ENCODE measurements around the gene BLOC1S6. TPM values are rescaled to one million over a fixed set of nuclear protein-coding genes. Genes with fewer than 3 reads are reported as not detected.
"Not testable (repeated sequence)": the region's sequence is repeated elsewhere in the genome, so short reads cannot be mapped to it uniquely, and the experiment has no call there.

The BLOC1S6 gene
- total RNA-seq, 1 experiment from 2014 or later, result 114 TPM

- in situ Hi-C loops (cut with HindIII; ENCODE audit: low sequenced_read_pairs), result no loop called here
- peak; percentile 6 for DNase-seq (ENCODE audit: low spot score)
Measured at GRCh38 chr15:45634432-45635190, 47.4 kb downstream of the BLOC1S6 start, which contains the start of gene SQOR. TSS of gene SQOR (plus strand) at chr15:45635029. CDS start at chr15:45658924, 23,895 bp downstream.

GRCh38 chr15:45635191-45635638 is 48.0 kb downstream of the BLOC1S6 start:
- DNase-seq (ENCODE audit: low spot score), result no peak
- in situ Hi-C loops (cut with HindIII; ENCODE audit: low sequenced_read_pairs), result no loop called here

GRCh38 chr15:45635763-45636292 is 48.6 kb downstream of the BLOC1S6 start:
- in situ Hi-C loops (cut with HindIII; ENCODE audit: low sequenced_read_pairs), result no loop called here
- no peak for DNase-seq (ENCODE audit: low spot score)

GRCh38 chr15:45637141-45637540 is 50.0 kb downstream of the BLOC1S6 start:
- in situ Hi-C loops (cut with HindIII; ENCODE audit: low sequenced_read_pairs), result no loop called here
- no peak for DNase-seq (ENCODE audit: low spot score)

GRCh38 chr15:45637552-45638033 is 50.4 kb downstream of the BLOC1S6 start:
- peak; percentile 10 for DNase-seq (ENCODE audit: low spot score)
- in situ Hi-C loops (cut with HindIII; ENCODE audit: low sequenced_read_pairs), result no loop called here

- in situ Hi-C loops (cut with HindIII; ENCODE audit: low sequenced_read_pairs), result no loop called here
Measured at GRCh38 chr15:45640616-45641015, 53.4 kb downstream of the BLOC1S6 start.

GRCh38 chr15:45641374-45641781 is 54.2 kb downstream of the BLOC1S6 start:
- no peak for DNase-seq (ENCODE audit: low spot score)
- in situ Hi-C loops (cut with HindIII; ENCODE audit: low sequenced_read_pairs), result no loop called here

More at GRCh38 chr15:45640616-45641015, 53.4 kb downstream of the BLOC1S6 start:
- DNase-seq (ENCODE audit: low spot score), result no peak

- in situ Hi-C loops (cut with HindIII; ENCODE audit: low sequenced_read_pairs), result no loop called here
- DNase-seq (ENCODE audit: low spot score), result no peak
Measured at GRCh38 chr15:45641999-45642932, 55.1 kb downstream of the BLOC1S6 start.

GRCh38 chr15:45644437-45644836 is 57.3 kb downstream of the BLOC1S6 start:
- in situ Hi-C loops (cut with HindIII; ENCODE audit: low sequenced_read_pairs), result no loop called here
- no peak for DNase-seq (ENCODE audit: low spot score)

- in situ Hi-C loops (cut with HindIII; ENCODE audit: low sequenced_read_pairs), result no loop called here
Measured at GRCh38 chr15:45645026-45645980, 58.1 kb downstream of the BLOC1S6 start.

GRCh38 chr15:45646220-45646619 is 59.0 kb downstream of the BLOC1S6 start:
- DNase-seq (ENCODE audit: low spot score), result no peak
- in situ Hi-C loops (cut with HindIII; ENCODE audit: low sequenced_read_pairs), result no loop called here

More at GRCh38 chr15:45645026-45645980, 58.1 kb downstream of the BLOC1S6 start:
- DNase-seq (ENCODE audit: low spot score), result peak; percentile 4

- DNase-seq (ENCODE audit: low spot score), result no peak
- in situ Hi-C loops (cut with HindIII; ENCODE audit: low sequenced_read_pairs), result no loop called here
Measured at GRCh38 chr15:45647828-45648227, 60.6 kb downstream of the BLOC1S6 start.

GRCh38 chr15:45648521-45649200 is 61.5 kb downstream of the BLOC1S6 start:
- DNase-seq (ENCODE audit: low spot score), result no peak
- in situ Hi-C loops (cut with HindIII; ENCODE audit: low sequenced_read_pairs), result no loop called here

- in situ Hi-C loops (cut with HindIII; ENCODE audit: low sequenced_read_pairs); DNase-seq (ENCODE audit: low spot score): not testable (repeated sequence)
Measured at GRCh38 chr15:45650007-45650406, 62.8 kb downstream of the BLOC1S6 start.

- no peak for DNase-seq (ENCODE audit: low spot score)
- in situ Hi-C loops (cut with HindIII; ENCODE audit: low sequenced_read_pairs), result no loop called here
Measured at GRCh38 chr15:45650889-45651525, 63.8 kb downstream of the BLOC1S6 start.

- no peak for DNase-seq (ENCODE audit: low spot score)
- in situ Hi-C loops (cut with HindIII; ENCODE audit: low sequenced_read_pairs), result no loop called here
Measured at GRCh38 chr15:45653702-45654424, 66.7 kb downstream of the BLOC1S6 start.

- DNase-seq (ENCODE audit: low spot score), result no peak
- in situ Hi-C loops (cut with HindIII; ENCODE audit: low sequenced_read_pairs), result no loop called here
Measured at GRCh38 chr15:45654749-45655148, 67.6 kb downstream of the BLOC1S6 start.

Measured in G401 (cell line).